Osteocyte (in vitro differentiated cells): ENCODE results near the gene OR4D1. TPM values are rescaled to one million over a fixed set of nuclear protein-coding genes. Genes with fewer than 3 reads are reported as not detected.
A peak's percentile ranks its signal among the peaks of the same experiment; 100 is the strongest.

Experiments
- DNase-seq: peaks from one replicate; pipeline ENCODE4 v3.0.0; 2021; ENCODE audit warnings: mixed read lengths; ENCODE audit not compliant: unreplicated experiment; ENCODE audit errors: extremely low spot score
- H3K27ac Mint-ChIP-seq: one replicate; pipeline ENCODE4 v1.8.0; 2021; ENCODE audit warnings: mild to moderate bottlenecking, mixed read lengths; ENCODE audit not compliant: unreplicated experiment
- H3K27me3 Mint-ChIP-seq: one replicate; pipeline ENCODE4 v1.8.0; 2021; ENCODE audit warnings: mixed read lengths; ENCODE audit not compliant: unreplicated experiment
- H3K36me3 Mint-ChIP-seq: one replicate; pipeline ENCODE4 v1.8.0; 2021; ENCODE audit warnings: mixed read lengths; ENCODE audit not compliant: unreplicated experiment
- H3K4me1 Mint-ChIP-seq: one replicate; pipeline ENCODE4 v1.8.0; 2021; ENCODE audit warnings: mixed read lengths; ENCODE audit not compliant: unreplicated experiment
- H3K4me3 Mint-ChIP-seq: one replicate; pipeline ENCODE4 v1.8.0; 2021; ENCODE audit warnings: mild to moderate bottlenecking, moderate library complexity, mixed read lengths; ENCODE audit not compliant: unreplicated experiment
- H3K9me3 Mint-ChIP-seq: one replicate; pipeline ENCODE4 v1.8.0; 2021; ENCODE audit warnings: mixed read lengths; ENCODE audit not compliant: unreplicated experiment
- CTCF ChIP-seq: fragments of 200-600 bp; sonication (generic); IDR thresholded peaks from 2 replicates; pipeline ENCODE4 v1.5.0; 2021; ENCODE audit warnings: antibody characterized with exemption, mild to moderate bottlenecking, moderate library complexity
- total RNA-seq: library from RNA; stranded (reverse); gene quantifications from 2 replicates; pipeline ENCODE4 v1.2.1, GENCODE V29; 2021

The OR4D1 gene
- total RNA-seq, 1 donor from 2014 or later = 0.11 TPM

GRCh38 chr17:58110012-58110411 is 38.2 kb upstream of the OR4D1 start:
- no peaks in the 10 kb centered on the region for H3K4me1 Mint-ChIP-seq
- H3K27ac Mint-ChIP-seq = no peak overlapping the region
- peaks cover 25% of the 10 kb centered on the region for H3K27me3 Mint-ChIP-seq
- H3K36me3 Mint-ChIP-seq = peaks cover 2% of the 10 kb centered on the region
- TF ChIP-seq CTCF = no peak
- H3K4me3 Mint-ChIP-seq = no peak overlapping the region
- DNase-seq = no peak
- H3K9me3 Mint-ChIP-seq = peaks cover 9% of the 10 kb centered on the region

DNA sequence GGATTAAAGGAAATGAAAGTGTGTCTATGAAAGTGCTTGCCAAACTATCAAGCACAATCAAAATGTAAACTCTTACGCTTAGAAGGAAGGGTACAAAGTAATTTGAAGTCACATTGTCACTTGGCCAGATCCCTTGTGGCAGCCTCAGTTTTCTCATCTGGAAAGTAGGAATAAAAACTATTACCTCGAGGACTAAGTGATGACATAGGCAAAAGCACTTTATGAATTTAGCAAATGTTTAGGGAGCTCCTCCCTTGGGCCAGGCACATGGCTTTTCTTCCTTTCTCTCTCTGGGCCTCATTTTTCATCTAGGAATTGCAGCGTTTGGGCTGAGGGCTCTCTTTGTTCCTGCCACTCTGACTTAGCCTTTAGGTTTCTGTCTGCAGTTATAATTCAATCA is 36.5 kb upstream of the OR4D1 start:
- no peak for DNase-seq
- no peak overlapping the region for H3K4me3 Mint-ChIP-seq
- peaks cover 2% of the 10 kb centered on the region for H3K36me3 Mint-ChIP-seq
- H3K27me3 Mint-ChIP-seq = peaks cover 29% of the 10 kb centered on the region
- no peaks in the 10 kb centered on the region for H3K4me1 Mint-ChIP-seq
- TF ChIP-seq CTCF = no peak
- H3K9me3 Mint-ChIP-seq = peaks cover 9% of the 10 kb centered on the region
- no peak overlapping the region for H3K27ac Mint-ChIP-seq

DNA sequence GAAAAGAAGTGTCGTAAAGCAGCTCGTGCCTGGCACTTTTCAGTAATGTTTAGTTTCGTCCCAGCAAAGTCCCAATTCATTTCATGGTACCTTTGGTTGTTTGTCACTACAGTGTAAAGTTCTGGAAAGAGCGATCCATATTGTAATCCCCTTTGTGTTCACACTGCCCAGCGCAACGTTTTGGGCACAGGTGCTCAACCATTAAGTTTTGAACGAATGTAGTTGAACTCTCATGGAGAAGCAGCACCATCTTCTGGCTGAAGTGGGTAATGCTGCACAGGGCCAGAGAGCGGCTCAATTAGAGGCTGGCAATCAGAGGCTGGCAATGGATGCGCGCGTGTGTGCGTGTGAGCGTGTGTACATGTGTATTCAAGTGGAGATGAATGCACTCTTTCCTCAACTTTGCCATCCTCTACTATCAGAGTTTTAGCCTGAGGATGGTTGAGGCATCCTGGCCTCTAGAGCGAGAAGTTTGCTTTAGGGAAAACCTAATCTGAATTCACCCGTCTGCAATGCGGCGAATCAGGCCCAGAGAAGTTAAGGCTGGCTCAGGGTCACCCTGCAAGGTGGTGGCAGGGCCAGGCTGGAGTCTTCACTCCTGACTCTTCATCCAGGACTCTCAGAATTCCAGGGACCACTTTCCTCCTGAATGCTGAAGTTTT is 35.1 kb upstream of the OR4D1 start:
- peak; percentile 88 for DNase-seq
- H3K36me3 Mint-ChIP-seq = no peaks in the 10 kb centered on the region
- peaks cover 29% of the 10 kb centered on the region for H3K27me3 Mint-ChIP-seq
- TF ChIP-seq CTCF = peak; percentile 95
- H3K4me3 Mint-ChIP-seq = no peak overlapping the region
- H3K9me3 Mint-ChIP-seq = no peaks in the 10 kb centered on the region
- H3K4me1 Mint-ChIP-seq = no peaks in the 10 kb centered on the region
- H3K27ac Mint-ChIP-seq = no peak overlapping the region

- no peaks in the 10 kb centered on the region for H3K36me3 Mint-ChIP-seq
- H3K4me3 Mint-ChIP-seq = no peak overlapping the region
- H3K27ac Mint-ChIP-seq = no peak overlapping the region
- TF ChIP-seq CTCF = no peak
- peaks cover 31% of the 10 kb centered on the region for H3K27me3 Mint-ChIP-seq
- H3K4me1 Mint-ChIP-seq = no peaks in the 10 kb centered on the region
- H3K9me3 Mint-ChIP-seq = no peaks in the 10 kb centered on the region
- DNase-seq = no peak
These were observed 34.2 kb upstream of the OR4D1 start for GRCh38 chr17:58113947-58114346.

DNA sequence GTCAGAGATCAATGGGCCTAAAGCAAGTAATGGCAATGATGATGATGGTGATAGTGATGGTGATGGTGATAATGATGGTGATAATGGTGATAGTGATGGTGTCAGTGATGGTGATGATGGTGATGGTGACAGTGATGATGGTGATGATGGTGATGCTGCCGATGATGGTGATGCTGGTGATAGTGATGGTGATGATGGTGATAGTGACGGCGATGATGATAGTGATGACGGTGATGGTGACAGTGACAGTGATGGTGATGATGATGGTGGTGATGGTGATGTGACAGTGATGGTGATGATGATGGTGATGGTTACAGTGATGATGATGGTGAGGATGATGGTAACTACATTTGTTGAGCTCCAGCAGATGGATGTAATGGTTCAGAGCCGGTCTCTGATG is 30.8 kb upstream of the OR4D1 start:
- no peak for TF ChIP-seq CTCF
- Mint-ChIP-seq H3K9me3 (no peaks in the 10 kb centered on the region), H3K36me3 (no peaks in the 10 kb centered on the region), H3K4me1 (no peaks in the 10 kb centered on the region), H3K27me3 (peaks cover 29% of the 10 kb centered on the region), H3K4me3 (no peak overlapping the region), H3K27ac (no peak overlapping the region)
- no peak for DNase-seq
